HG03039 (cell line): Measurements from ENCODE around the gene C16orf96.

Source experiments
- ATAC-seq: cut with Tn5 transposase; IDR thresholded peaks from one replicate; pipeline ENCODE4 v1.9.1; 2021; ENCODE audit warnings: mild to moderate bottlenecking, moderate library complexity; ENCODE audit not compliant: unreplicated experiment

Gene C16orf96

GRCh38 chr16:4556112-4556511 is at the start of gene C16orf96:
C16orf96 (plus strand) TSS chr16:4556340; CDS start chr16:4556490, 150 bp downstream.
- no peak for ATAC-seq

GRCh38 chr16:4506450-4506849 is 49.7 kb upstream of the C16orf96 start:
- no peak for ATAC-seq

- no peak for ATAC-seq
Observed at GRCh38 chr16:4507588-4508345, 48.4 kb upstream of the C16orf96 start.

- ATAC-seq, result no peak
Observed at GRCh38 chr16:4508806-4509205, 47.3 kb upstream of the C16orf96 start.

- ATAC-seq, result no peak
Observed at GRCh38 chr16:4509420-4509819, 46.7 kb upstream of the C16orf96 start.

GRCh38 chr16:4510131-4510530 is 46.0 kb upstream of the C16orf96 start:
- ATAC-seq, result no peak

- no peak for ATAC-seq
Observed at GRCh38 chr16:4510747-4511426, 45.3 kb upstream of the C16orf96 start.

- no peak for ATAC-seq
Observed at GRCh38 chr16:4511441-4512082, 44.6 kb upstream of the C16orf96 start.

- ATAC-seq, result no peak
Observed at GRCh38 chr16:4512473-4512872, 43.7 kb upstream of the C16orf96 start.

GRCh38 chr16:4513086-4513860 is 42.9 kb upstream of the C16orf96 start:
- ATAC-seq, result no peak

- no peak for ATAC-seq
Observed at GRCh38 chr16:4513881-4514280, 42.3 kb upstream of the C16orf96 start.

GRCh38 chr16:4514606-4515005 is 41.5 kb upstream of the C16orf96 start:
- no peak for ATAC-seq

GRCh38 chr16:4515611-4516233 is 40.4 kb upstream of the C16orf96 start:
- no peak for ATAC-seq

- ATAC-seq, result no peak
Observed at GRCh38 chr16:4517812-4518680, 38.1 kb upstream of the C16orf96 start.

- no peak for ATAC-seq
Observed at GRCh38 chr16:4519274-4520058, 36.7 kb upstream of the C16orf96 start.

- no peak for ATAC-seq
Observed at GRCh38 chr16:4520913-4521312, 35.2 kb upstream of the C16orf96 start.

GRCh38 chr16:4522051-4522581 is 34.0 kb upstream of the C16orf96 start:
- no peak for ATAC-seq

- ATAC-seq, result no peak
Observed at GRCh38 chr16:4523686-4524085, 32.5 kb upstream of the C16orf96 start.

- ATAC-seq, result no peak
Observed at GRCh38 chr16:4524571-4524970, 31.6 kb upstream of the C16orf96 start.
